ENCODE measurements around the gene FAM89A. TPM values are rescaled to one million over a fixed set of nuclear protein-coding genes. Genes with fewer than 3 reads are reported as not detected.

FAM89A gene
- total RNA-seq, 2 donors from 2014 or later, result 3.6 to 6.3 TPM

GRCh38 chr1:230979389-230979716 lies 60.7 kb downstream of the FAM89A start:
- Histone ChIP-seq H3K4me3 (peak overlapping the region; percentile 77), H3K4me1 (peaks cover 9% of the 10 kb centered on the region), H3K27me3 (no peaks in the 10 kb centered on the region), H3K9ac (ENCODE audit: low read depth in 2 of 2, low read length in 2 of 2) (peak overlapping the region; percentile 67 to 81), H3K36me3 (no peaks in the 10 kb centered on the region), H3K27ac (peak overlapping the region; percentile 76), H3K9me3 (no peaks in the 10 kb centered on the region)
- TF ChIP-seq CTCF (IDR thresholded peaks at IDR 0.05), result no peak
- intact Hi-C loops (cut with DNase I), result loop anchor here (5.0 kb wide), 2 partner anchors 62 to 233 kb away; no protein-coding TSS in a partner anchor
- no peak for DNase-seq

GRCh38 chr1:230978491-230979388 lies 61.3 kb downstream of the FAM89A start, which contains the start of the genes ARV1 and TTC13:
Gene ARV1, plus strand, starts transcription at chr1:230979094. Its CDS starts 12 bp downstream, at chr1:230979106.
Gene TTC13, minus strand, starts transcription at chr1:230978861. Its CDS starts 31 bp downstream, at chr1:230978830.
- Histone ChIP-seq H3K27me3 (no peaks in the 10 kb centered on the region), H3K36me3 (no peaks in the 10 kb centered on the region), H3K27ac (peak within 1 kb of the TSS; percentile 76), H3K4me1 (peaks cover 9% of the 10 kb centered on the region), H3K9me3 (no peaks in the 10 kb centered on the region), H3K4me3 (peak within 1 kb of the TSS; percentile 77), H3K9ac (ENCODE audit: low read depth in 2 of 2, low read length in 2 of 2) (peak within 1 kb of the TSS; percentile 73 to 81)
- peak; percentile 98 for DNase-seq
- intact Hi-C loops (cut with DNase I), result loop anchor here (5.0 kb wide), 2 partner anchors 61 to 234 kb away; no protein-coding TSS in a partner anchor
- peak; percentile 26 for TF ChIP-seq CTCF (IDR thresholded peaks at IDR 0.05)

GRCh38 chr1:230977761-230978490 lies 62.1 kb downstream of the FAM89A start:
- no peaks in the 10 kb centered on the region for H3K36me3 ChIP-seq
- peak; percentile 45 for DNase-seq
- no peaks in the 10 kb centered on the region for H3K27me3 ChIP-seq
- no peak for TF ChIP-seq CTCF (IDR thresholded peaks at IDR 0.05)
- H3K27ac ChIP-seq, result peak overlapping the region; percentile 76
- peak overlapping the region; percentile 77 for H3K4me3 ChIP-seq
- peak overlapping the region; percentile 73 to 81 for H3K9ac ChIP-seq (ENCODE audit: low read depth in 2 of 2, low read length in 2 of 2)
- no peaks in the 10 kb centered on the region for H3K9me3 ChIP-seq
- H3K4me1 ChIP-seq, result peaks cover 17% of the 10 kb centered on the region
- intact Hi-C loops (cut with DNase I), result loop anchor here (5.0 kb wide), 2 partner anchors 61 to 234 kb away; no protein-coding TSS in a partner anchor

GRCh38 chr1:230976825-230977747 lies 63.0 kb downstream of the FAM89A start:
- no peaks in the 10 kb centered on the region for H3K9me3 ChIP-seq
- H3K4me1 ChIP-seq, result peaks cover 22% of the 10 kb centered on the region
- no peaks in the 10 kb centered on the region for H3K36me3 ChIP-seq
- TF ChIP-seq CTCF (IDR thresholded peaks at IDR 0.05), result no peak
- no peaks in the 10 kb centered on the region for H3K27me3 ChIP-seq
- peak overlapping the region; percentile 77 for H3K4me3 ChIP-seq
- H3K9ac ChIP-seq (ENCODE audit: low read depth in 2 of 2, low read length in 2 of 2), result peak overlapping the region; percentile 73 to 81
- DNase-seq, result peak; percentile 38
- peak overlapping the region; percentile 76 for H3K27ac ChIP-seq
- intact Hi-C loops (cut with DNase I), result loop anchor here (5.0 kb wide), 2 partner anchors 60 to 235 kb away; no protein-coding TSS in a partner anchor
